ENCODE results near the gene BPIFA3.

BPIFA3 gene

DNA sequence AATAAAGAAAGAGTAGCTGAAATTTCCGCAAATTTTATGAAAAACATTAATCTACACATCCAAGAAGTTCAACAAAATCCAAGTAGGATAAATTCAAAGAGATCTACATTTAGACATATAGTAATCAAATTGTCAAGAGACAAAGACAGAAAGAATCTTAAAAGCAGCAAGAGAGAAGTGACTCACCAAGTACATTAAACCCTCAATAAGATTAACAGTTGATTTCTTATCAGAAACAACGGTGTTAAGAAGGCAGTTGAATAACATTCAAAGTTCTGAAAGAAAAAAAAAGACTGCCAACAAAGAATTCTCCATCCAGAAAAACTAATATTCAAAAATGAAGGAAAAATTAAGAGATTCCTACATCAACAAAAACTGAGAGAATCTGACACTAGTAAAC lies 37.9 kb downstream of the BPIFA3 start:
- H3K9ac ChIP-seq (ENCODE audit: low read depth in 1 of 2, low read length in 2 of 2), result no peak overlapping the region
- H3K9me3 ChIP-seq (ENCODE audit: control insufficient read depth in 2 of 2, low read length in 2 of 2), result no peaks in the 10 kb centered on the region
- no peaks in the 10 kb centered on the region for H3K36me3 ChIP-seq (ENCODE audit: control insufficient read depth in 2 of 2, insufficient read depth in 2 of 2, low read length in 2 of 2)
- H3K4me1 ChIP-seq (ENCODE audit: control insufficient read depth in 2 of 2, insufficient read depth in 2 of 2, low read length in 2 of 2), result no peaks in the 10 kb centered on the region
- no peak overlapping the region for H3K27ac ChIP-seq (ENCODE audit: low read depth in 2 of 2, low read length in 2 of 2)
- H3K4me3 ChIP-seq (ENCODE audit: low read length in 2 of 2), result no peak overlapping the region
- peaks cover 0 to 2% of the 10 kb centered on the region in 2 donors for H3K27me3 ChIP-seq (ENCODE audit: control insufficient read depth in 2 of 2, insufficient read depth in 2 of 2, low read length in 2 of 2)

DNA sequence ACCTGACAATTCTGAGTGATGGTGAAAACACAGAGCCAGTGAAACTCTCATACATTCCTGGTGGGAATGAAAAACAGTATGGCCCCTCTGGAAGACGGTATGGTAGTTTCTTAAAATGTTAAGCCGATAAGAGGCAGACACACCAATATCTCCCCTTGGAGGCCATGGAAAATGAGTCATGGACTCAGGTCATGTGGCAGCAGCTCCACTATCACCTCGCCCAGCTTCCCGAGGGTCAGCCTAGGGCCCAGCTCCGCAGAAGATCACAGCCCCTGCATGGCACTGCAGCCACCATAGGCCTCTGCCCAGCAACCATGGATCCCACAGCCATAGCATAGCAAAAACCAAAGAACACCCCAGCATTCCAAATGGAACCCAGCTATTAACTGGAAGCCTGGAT lies 40.1 kb downstream of the BPIFA3 start:
- H3K9me3 ChIP-seq (ENCODE audit: control insufficient read depth in 2 of 2, low read length in 2 of 2), result no peaks in the 10 kb centered on the region

DNA sequence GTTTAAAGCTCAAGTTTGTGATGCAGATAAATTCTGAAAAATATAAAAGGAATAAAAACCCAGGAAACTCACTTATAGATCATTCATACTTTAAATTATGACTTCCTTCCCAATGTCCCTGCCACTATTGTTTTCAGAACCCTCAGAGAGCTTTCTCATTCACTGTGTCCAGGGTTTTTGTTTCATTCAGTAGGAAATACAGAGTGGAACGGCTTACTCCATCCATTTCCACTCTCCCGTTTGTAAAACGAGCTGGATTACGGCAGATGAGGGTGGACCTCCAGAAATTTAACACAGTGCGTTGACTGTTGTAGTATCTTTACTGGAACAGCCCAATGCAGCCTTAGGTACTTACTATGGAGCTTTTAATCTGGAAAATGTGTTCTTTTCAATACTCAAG lies 42.2 kb downstream of the BPIFA3 start:
- Histone ChIP-seq H3K4me1 (ENCODE audit: control insufficient read depth in 2 of 2, insufficient read depth in 2 of 2, low read length in 2 of 2) (no peaks in the 10 kb centered on the region), H3K9ac (ENCODE audit: low read depth in 1 of 2, low read length in 2 of 2) (no peak overlapping the region), H3K27me3 (ENCODE audit: control insufficient read depth in 2 of 2, insufficient read depth in 2 of 2, low read length in 2 of 2) (peaks cover 2% of the 10 kb centered on the region in 2 donors), H3K9me3 (ENCODE audit: control insufficient read depth in 2 of 2, low read length in 2 of 2) (no peaks in the 10 kb centered on the region), H3K4me3 (ENCODE audit: low read length in 2 of 2) (no peak overlapping the region), H3K27ac (ENCODE audit: low read depth in 2 of 2, low read length in 2 of 2) (no peak overlapping the region), H3K36me3 (ENCODE audit: control insufficient read depth in 2 of 2, insufficient read depth in 2 of 2, low read length in 2 of 2) (no peaks in the 10 kb centered on the region)

More for the DNA sequence above, 40.1 kb downstream of the BPIFA3 start:
- Histone ChIP-seq H3K27me3 (ENCODE audit: control insufficient read depth in 2 of 2, insufficient read depth in 2 of 2, low read length in 2 of 2) (peaks cover 2% of the 10 kb centered on the region in 2 donors), H3K4me3 (ENCODE audit: low read length in 2 of 2) (no peak overlapping the region), H3K9ac (ENCODE audit: low read depth in 1 of 2, low read length in 2 of 2) (no peak overlapping the region), H3K27ac (ENCODE audit: low read depth in 2 of 2, low read length in 2 of 2) (no peak overlapping the region), H3K36me3 (ENCODE audit: control insufficient read depth in 2 of 2, insufficient read depth in 2 of 2, low read length in 2 of 2) (no peaks in the 10 kb centered on the region), H3K4me1 (ENCODE audit: control insufficient read depth in 2 of 2, insufficient read depth in 2 of 2, low read length in 2 of 2) (no peaks in the 10 kb centered on the region)

DNA sequence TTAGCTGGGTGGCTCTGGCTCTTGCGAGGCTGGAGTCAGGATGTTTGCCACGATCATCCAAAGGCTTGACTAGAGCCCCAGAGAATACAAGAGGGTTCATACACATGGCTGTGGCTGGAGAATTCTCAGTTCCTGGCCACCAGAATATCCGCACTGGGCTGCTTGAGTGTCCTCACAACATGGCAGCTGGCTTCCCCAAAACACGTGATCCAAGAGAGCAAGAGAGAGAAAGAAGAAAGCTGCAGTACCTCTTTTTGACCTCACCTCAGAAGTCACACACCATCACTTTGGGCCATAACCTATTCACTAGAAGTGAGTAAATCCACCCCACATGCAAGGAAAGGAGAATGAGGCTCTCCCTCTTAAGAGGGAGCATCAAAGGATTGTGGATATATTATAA lies 44.3 kb downstream of the BPIFA3 start:
- peaks cover 2% of the 10 kb centered on the region in 2 donors for H3K27me3 ChIP-seq (ENCODE audit: control insufficient read depth in 2 of 2, insufficient read depth in 2 of 2, low read length in 2 of 2)
- no peaks in the 10 kb centered on the region for H3K9me3 ChIP-seq (ENCODE audit: control insufficient read depth in 2 of 2, low read length in 2 of 2)
- H3K27ac ChIP-seq (ENCODE audit: low read depth in 2 of 2, low read length in 2 of 2), result no peak overlapping the region

DNA sequence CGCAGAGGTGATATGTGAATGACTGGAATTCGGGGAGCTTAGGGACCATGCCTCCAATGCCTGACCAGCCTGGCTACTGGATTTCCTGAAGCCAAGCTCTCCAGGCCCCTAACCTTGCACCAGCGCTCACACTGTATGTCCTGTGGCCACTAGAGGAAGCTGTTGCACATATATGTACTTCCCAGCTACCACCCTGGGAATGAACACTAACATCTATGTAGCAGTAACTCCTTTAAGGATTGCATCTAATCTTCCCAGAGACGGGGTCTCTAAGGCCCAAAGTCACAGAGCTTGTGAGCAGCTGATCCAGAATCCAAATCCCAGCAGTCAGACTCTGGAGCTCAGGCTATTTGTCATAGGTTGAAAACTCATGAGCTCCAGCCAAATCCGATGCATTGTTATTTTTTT lies 45.5 kb downstream of the BPIFA3 start:
- no peaks in the 10 kb centered on the region for H3K4me1 ChIP-seq (ENCODE audit: control insufficient read depth in 2 of 2, insufficient read depth in 2 of 2, low read length in 2 of 2)
- H3K27ac ChIP-seq (ENCODE audit: low read depth in 2 of 2, low read length in 2 of 2), result no peak overlapping the region
- H3K36me3 ChIP-seq (ENCODE audit: control insufficient read depth in 2 of 2, insufficient read depth in 2 of 2, low read length in 2 of 2), result no peaks in the 10 kb centered on the region
- H3K4me3 ChIP-seq (ENCODE audit: low read length in 2 of 2), result no peak overlapping the region
- H3K27me3 ChIP-seq (ENCODE audit: control insufficient read depth in 2 of 2, insufficient read depth in 2 of 2, low read length in 2 of 2), result peaks cover 0 to 2% of the 10 kb centered on the region in 2 donors
- H3K9ac ChIP-seq (ENCODE audit: low read depth in 1 of 2, low read length in 2 of 2), result no peak overlapping the region
- H3K9me3 ChIP-seq (ENCODE audit: control insufficient read depth in 2 of 2, low read length in 2 of 2), result no peaks in the 10 kb centered on the region

More for the DNA sequence above, 44.3 kb downstream of the BPIFA3 start:
- Histone ChIP-seq H3K36me3 (ENCODE audit: control insufficient read depth in 2 of 2, insufficient read depth in 2 of 2, low read length in 2 of 2) (no peaks in the 10 kb centered on the region), H3K4me1 (ENCODE audit: control insufficient read depth in 2 of 2, insufficient read depth in 2 of 2, low read length in 2 of 2) (no peaks in the 10 kb centered on the region), H3K9ac (ENCODE audit: low read depth in 1 of 2, low read length in 2 of 2) (no peak overlapping the region), H3K4me3 (ENCODE audit: low read length in 2 of 2) (no peak overlapping the region)

DNA sequence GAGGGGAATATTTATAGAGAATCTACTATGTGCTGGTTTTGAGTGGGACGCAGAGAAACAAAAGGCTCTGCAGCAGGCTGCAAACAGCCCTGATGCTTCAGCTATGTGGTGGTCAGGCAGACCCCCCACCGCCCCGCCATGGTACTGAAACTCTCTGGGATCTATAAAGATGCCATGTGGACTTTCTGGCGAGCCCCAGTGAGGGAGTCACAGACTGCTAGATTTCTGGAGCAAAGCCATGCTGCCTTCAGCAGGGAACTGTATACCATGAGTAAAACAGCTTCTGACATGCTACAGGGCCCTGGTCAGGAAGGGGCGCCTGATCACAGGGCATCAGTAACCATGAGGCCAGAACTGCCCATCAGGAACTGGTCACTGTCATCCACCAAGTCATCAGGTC lies 46.6 kb downstream of the BPIFA3 start:
- H3K36me3 ChIP-seq (ENCODE audit: control insufficient read depth in 2 of 2, insufficient read depth in 2 of 2, low read length in 2 of 2), result no peaks in the 10 kb centered on the region
- peaks cover 0 to 2% of the 10 kb centered on the region in 2 donors for H3K27me3 ChIP-seq (ENCODE audit: control insufficient read depth in 2 of 2, insufficient read depth in 2 of 2, low read length in 2 of 2)
- H3K4me3 ChIP-seq (ENCODE audit: low read length in 2 of 2), result no peak overlapping the region
- no peaks in the 10 kb centered on the region for H3K4me1 ChIP-seq (ENCODE audit: control insufficient read depth in 2 of 2, insufficient read depth in 2 of 2, low read length in 2 of 2)
- H3K27ac ChIP-seq (ENCODE audit: low read depth in 2 of 2, low read length in 2 of 2), result no peak overlapping the region
- H3K9me3 ChIP-seq (ENCODE audit: control insufficient read depth in 2 of 2, low read length in 2 of 2), result no peaks in the 10 kb centered on the region
- H3K9ac ChIP-seq (ENCODE audit: low read depth in 1 of 2, low read length in 2 of 2), result no peak overlapping the region

DNA sequence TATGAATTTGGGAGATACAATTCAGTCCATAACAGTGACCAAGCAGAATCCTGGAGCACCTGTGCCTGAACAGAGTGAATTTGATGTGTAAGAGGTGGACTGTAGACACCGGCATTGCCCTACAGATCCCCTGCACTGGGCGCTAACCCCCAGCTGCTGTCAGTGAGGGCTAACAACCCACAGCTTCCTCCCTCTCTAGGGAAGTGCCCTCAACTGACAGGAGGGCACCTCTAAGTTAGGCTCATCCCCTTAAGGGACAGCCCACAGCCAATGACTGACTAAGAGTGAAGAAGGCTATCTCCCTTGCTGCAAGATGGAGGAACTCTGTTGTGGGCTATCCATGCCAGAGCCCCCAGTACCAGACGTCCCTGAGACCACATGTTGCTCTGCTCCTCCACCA lies 50.5 kb downstream of the BPIFA3 start:
- no peaks in the 10 kb centered on the region for H3K4me1 ChIP-seq (ENCODE audit: control insufficient read depth in 2 of 2, insufficient read depth in 2 of 2, low read length in 2 of 2)
- no peaks in the 10 kb centered on the region for H3K27me3 ChIP-seq (ENCODE audit: control insufficient read depth in 2 of 2, insufficient read depth in 2 of 2, low read length in 2 of 2)
- no peaks in the 10 kb centered on the region for H3K9me3 ChIP-seq (ENCODE audit: control insufficient read depth in 2 of 2, low read length in 2 of 2)
- no peaks in the 10 kb centered on the region for H3K36me3 ChIP-seq (ENCODE audit: control insufficient read depth in 2 of 2, insufficient read depth in 2 of 2, low read length in 2 of 2)
- no peak overlapping the region for H3K9ac ChIP-seq (ENCODE audit: low read depth in 1 of 2, low read length in 2 of 2)
- H3K27ac ChIP-seq (ENCODE audit: low read depth in 2 of 2, low read length in 2 of 2), result no peak overlapping the region
- no peak overlapping the region for H3K4me3 ChIP-seq (ENCODE audit: low read length in 2 of 2)

DNA sequence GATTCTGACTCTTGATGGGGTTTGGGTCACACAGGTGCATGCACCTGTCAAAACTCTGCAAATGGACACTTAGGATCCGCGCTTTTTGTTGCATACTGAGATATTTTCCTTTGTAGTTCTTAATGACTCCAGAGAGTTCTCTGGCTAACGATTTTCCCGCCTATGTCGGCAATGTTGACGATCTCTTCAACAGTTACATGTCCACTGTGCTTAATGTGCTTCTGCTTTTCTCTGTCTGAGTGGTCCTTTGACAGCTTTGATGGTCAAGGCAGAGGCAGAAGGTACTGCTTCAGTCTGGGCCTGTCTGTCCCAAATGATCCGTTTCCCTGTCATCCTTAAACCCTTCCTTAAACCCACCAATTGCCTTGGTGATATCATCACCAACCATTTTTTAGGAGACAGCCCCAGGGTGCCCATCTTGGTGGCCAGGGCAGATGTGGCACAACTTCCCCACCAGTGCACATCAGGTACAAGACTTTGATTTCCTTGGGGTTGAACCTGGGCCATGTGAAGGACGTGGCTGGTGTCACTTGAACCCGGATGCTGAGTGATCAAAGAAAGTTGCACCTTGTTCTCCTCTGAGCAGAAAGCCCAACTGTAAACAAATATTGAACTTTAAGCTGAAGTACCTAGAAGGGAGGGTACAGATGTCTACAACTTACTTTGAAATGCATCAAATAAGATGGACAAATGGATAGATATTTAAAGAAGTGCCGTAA lies 55.2 kb downstream of the BPIFA3 start:
- Histone ChIP-seq H3K4me3 (ENCODE audit: low read length in 2 of 2) (no peak overlapping the region), H3K36me3 (ENCODE audit: control insufficient read depth in 2 of 2, insufficient read depth in 2 of 2, low read length in 2 of 2) (no peaks in the 10 kb centered on the region), H3K27ac (ENCODE audit: low read depth in 2 of 2, low read length in 2 of 2) (no peak overlapping the region), H3K27me3 (ENCODE audit: control insufficient read depth in 2 of 2, insufficient read depth in 2 of 2, low read length in 2 of 2) (peaks cover 0 to under 1% of the 10 kb centered on the region in 2 donors), H3K9me3 (ENCODE audit: control insufficient read depth in 2 of 2, low read length in 2 of 2) (no peaks in the 10 kb centered on the region), H3K4me1 (ENCODE audit: control insufficient read depth in 2 of 2, insufficient read depth in 2 of 2, low read length in 2 of 2) (no peaks in the 10 kb centered on the region), H3K9ac (ENCODE audit: low read depth in 1 of 2, low read length in 2 of 2) (no peak overlapping the region)

DNA sequence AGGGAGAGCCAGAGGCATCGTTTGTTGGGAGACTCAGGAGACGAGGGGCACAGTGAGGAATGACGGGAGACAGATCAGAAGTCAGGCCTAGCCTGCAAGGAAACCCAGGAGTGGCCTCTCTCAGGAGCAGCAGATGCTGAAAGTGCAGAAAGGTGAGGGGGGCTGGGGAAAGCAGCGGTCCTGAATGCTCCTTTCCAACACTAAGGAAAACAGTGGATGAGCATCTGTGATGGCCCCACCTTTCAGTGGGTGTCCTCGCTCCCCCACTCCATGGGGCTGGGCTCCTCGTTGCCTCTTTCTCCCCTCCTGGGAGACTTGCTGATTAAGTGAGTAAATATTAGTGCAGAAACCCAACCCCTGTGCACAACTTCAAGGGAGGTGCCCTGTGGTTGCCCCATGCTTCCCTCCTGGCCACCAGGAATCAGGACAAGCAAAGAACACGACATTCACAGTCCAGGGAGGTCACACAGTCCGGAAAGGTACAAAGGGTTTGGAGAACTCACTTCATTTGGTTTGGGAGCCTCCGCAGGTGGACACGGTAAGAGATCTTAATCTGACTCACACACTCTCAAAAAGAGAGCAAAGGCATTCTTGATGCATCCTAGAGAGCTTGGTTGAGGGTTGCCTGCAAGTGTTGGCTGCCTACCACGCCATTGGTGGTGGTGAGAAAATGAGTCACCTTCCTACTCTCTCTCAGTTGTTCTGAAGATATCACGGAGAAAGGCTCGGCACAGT lies 56.1 kb downstream of the BPIFA3 start:
- Histone ChIP-seq H3K9ac (ENCODE audit: low read depth in 1 of 2, low read length in 2 of 2) (no peak overlapping the region), H3K4me3 (ENCODE audit: low read length in 2 of 2) (no peak overlapping the region), H3K27me3 (ENCODE audit: control insufficient read depth in 2 of 2, insufficient read depth in 2 of 2, low read length in 2 of 2) (peaks cover 0 to 5% of the 10 kb centered on the region in 2 donors)

DNA sequence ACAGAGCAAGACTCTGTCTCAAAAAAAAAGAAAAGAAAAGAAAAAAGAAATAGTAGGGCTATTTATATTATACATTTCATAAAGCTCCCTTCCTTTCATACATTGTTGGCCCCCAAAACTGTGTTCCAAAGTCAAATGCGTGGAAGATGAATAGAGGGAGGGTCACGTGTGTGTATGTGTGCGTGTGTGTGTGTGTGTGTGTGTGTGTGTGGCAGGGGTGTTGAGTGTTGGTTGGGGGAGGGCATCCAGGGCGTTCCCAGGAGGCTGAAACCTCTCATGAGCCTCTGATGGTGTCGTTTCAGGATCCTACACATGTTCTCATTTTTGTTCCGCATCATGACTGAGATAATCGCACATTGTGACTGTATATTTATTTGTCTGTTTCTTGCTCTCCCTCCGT lies 58.1 kb downstream of the BPIFA3 start:
- no peaks in the 10 kb centered on the region for H3K9me3 ChIP-seq (ENCODE audit: control insufficient read depth in 2 of 2, low read length in 2 of 2)
- no peak overlapping the region for H3K27ac ChIP-seq (ENCODE audit: low read depth in 2 of 2, low read length in 2 of 2)
- no peak overlapping the region for H3K9ac ChIP-seq (ENCODE audit: low read depth in 1 of 2, low read length in 2 of 2)
- peaks cover 0 to 8% of the 10 kb centered on the region in 2 donors for H3K27me3 ChIP-seq (ENCODE audit: control insufficient read depth in 2 of 2, insufficient read depth in 2 of 2, low read length in 2 of 2)
- H3K4me1 ChIP-seq (ENCODE audit: control insufficient read depth in 2 of 2, insufficient read depth in 2 of 2, low read length in 2 of 2), result no peaks in the 10 kb centered on the region
- no peaks in the 10 kb centered on the region for H3K36me3 ChIP-seq (ENCODE audit: control insufficient read depth in 2 of 2, insufficient read depth in 2 of 2, low read length in 2 of 2)
- no peak overlapping the region for H3K4me3 ChIP-seq (ENCODE audit: low read length in 2 of 2)

More for the DNA sequence above, 56.1 kb downstream of the BPIFA3 start:
- Histone ChIP-seq H3K4me1 (ENCODE audit: control insufficient read depth in 2 of 2, insufficient read depth in 2 of 2, low read length in 2 of 2) (no peaks in the 10 kb centered on the region), H3K36me3 (ENCODE audit: control insufficient read depth in 2 of 2, insufficient read depth in 2 of 2, low read length in 2 of 2) (no peaks in the 10 kb centered on the region), H3K9me3 (ENCODE audit: control insufficient read depth in 2 of 2, low read length in 2 of 2) (no peaks in the 10 kb centered on the region), H3K27ac (ENCODE audit: low read depth in 2 of 2, low read length in 2 of 2) (no peak overlapping the region)
